ENCODE results near the gene COLGALT1. TPM values are rescaled to one million over a fixed set of nuclear protein-coding genes. Genes with fewer than 3 reads are reported as not detected.

Gene COLGALT1
- total RNA-seq, 4 donors from 2014 or later = 19.3 to 35.9 (median 33.0) TPM

- intact Hi-C loops (cut with DNase I) = no loop called here
- 64 to 65% methylated on average over 7 of the region's 7 CpGs for WGBS, 2 donors
- no peak overlapping the region for H3K4me3 ChIP-seq (replicated peaks in 1 of 3)
- TF ChIP-seq POLR2A (IDR thresholded peaks at IDR 0.05) (no peak), CTCF (IDR thresholded peaks at IDR 0.05) (no peak)
- no peaks in the 10 kb centered on the region for H3K9me3 ChIP-seq
- H3K36me3 ChIP-seq = no peaks in the 10 kb centered on the region
- H3K4me1 ChIP-seq = peaks cover 0 to 11% of the 10 kb centered on the region in 2 donors
- no peak for DNase-seq
- H3K27me3 ChIP-seq = no peaks in the 10 kb centered on the region
- H3K27ac ChIP-seq = no peak overlapping the region
Measured at GRCh38 chr19:17610384-17610783, 54.9 kb downstream of the COLGALT1 start.

GRCh38 chr19:17611462-17612244 is 56.2 kb downstream of the COLGALT1 start:
- Histone ChIP-seq H3K27me3 (no peaks in the 10 kb centered on the region), H3K36me3 (no peaks in the 10 kb centered on the region), H3K4me1 (no peaks in the 10 kb centered on the region), H3K9me3 (no peaks in the 10 kb centered on the region), H3K4me3 (replicated peaks in 1 of 3) (no peak overlapping the region), H3K27ac (no peak overlapping the region)
- intact Hi-C loops (cut with DNase I) = no loop called here
- no peak for TF ChIP-seq POLR2A (IDR thresholded peaks at IDR 0.05)
- TF ChIP-seq CTCF (IDR thresholded peaks at IDR 0.05) = no peak
- no peak for DNase-seq
- WGBS, 2 donors = 66 to 73% methylated on average over 6 to 7 of the region's 7 CpGs

- no peaks in the 10 kb centered on the region for H3K36me3 ChIP-seq
- TF ChIP-seq POLR2A (IDR thresholded peaks at IDR 0.05) = no peak
- TF ChIP-seq CTCF (IDR thresholded peaks at IDR 0.05) = no peak
- DNase-seq = no peak
- H3K4me3 ChIP-seq (replicated peaks in 1 of 3) = no peak overlapping the region
- H3K27ac ChIP-seq = no peak overlapping the region
- no peaks in the 10 kb centered on the region for H3K27me3 ChIP-seq
- no peaks in the 10 kb centered on the region for H3K4me1 ChIP-seq
- intact Hi-C loops (cut with DNase I) = no loop called here
- WGBS, 2 donors = 83 to 86% methylated on average over 7 to 11 of the region's 12 CpGs
- H3K9me3 ChIP-seq = no peaks in the 10 kb centered on the region
Measured at GRCh38 chr19:17614476-17614875, 59.0 kb downstream of the COLGALT1 start.

GRCh38 chr19:17615889-17616685 is 60.6 kb downstream of the COLGALT1 start:
- Histone ChIP-seq H3K27ac (no peak overlapping the region), H3K4me3 (replicated peaks in 1 of 3) (no peak overlapping the region), H3K36me3 (no peaks in the 10 kb centered on the region), H3K4me1 (no peaks in the 10 kb centered on the region), H3K27me3 (no peaks in the 10 kb centered on the region), H3K9me3 (no peaks in the 10 kb centered on the region)
- intact Hi-C loops (cut with DNase I) = no loop called here
- DNase-seq = no peak
- WGBS, 2 donors = 25 to 30% methylated on average over 20 to 24 of the region's 27 CpGs
- TF ChIP-seq CTCF (IDR thresholded peaks at IDR 0.05) = no peak
- no peak for TF ChIP-seq POLR2A (IDR thresholded peaks at IDR 0.05)

GRCh38 chr19:17616686-17616960 is 61.2 kb downstream of the COLGALT1 start:
- Histone ChIP-seq H3K4me3 (replicated peaks in 1 of 3) (no peak overlapping the region), H3K27ac (no peak overlapping the region), H3K4me1 (no peaks in the 10 kb centered on the region), H3K9me3 (no peaks in the 10 kb centered on the region), H3K36me3 (no peaks in the 10 kb centered on the region), H3K27me3 (no peaks in the 10 kb centered on the region)
- no peak for DNase-seq
- TF ChIP-seq CTCF (IDR thresholded peaks at IDR 0.05) = no peak
- no peak for TF ChIP-seq POLR2A (IDR thresholded peaks at IDR 0.05)
- WGBS, 2 donors = 11 to 23% methylated on average over 8 to 11 of the region's 11 CpGs
- intact Hi-C loops (cut with DNase I) = no loop called here

Data from thyroid gland (tissue), 4 donors.